Type B pancreatic cell (in vitro differentiated cells): ENCODE measurements around the gene IL16. TPM values are rescaled to one million over a fixed set of nuclear protein-coding genes. Genes with fewer than 3 reads are reported as not detected.

ENCODE experiments used
- DNase-seq: peaks from one replicate; pipeline ENCODE4 v3.0.0; 2021; ENCODE audit warnings: mixed read lengths; ENCODE audit not compliant: unreplicated experiment; ENCODE audit errors: extremely low spot score
- H3K27ac Mint-ChIP-seq: 2 replicates; pipeline ENCODE4 v1.8.0; 2021; ENCODE audit warnings: mild to moderate bottlenecking, mixed read lengths
- H3K27me3 Mint-ChIP-seq: 2 replicates; pipeline ENCODE4 v1.8.0; 2021; ENCODE audit warnings: mixed read lengths
- H3K36me3 Mint-ChIP-seq: 2 replicates; pipeline ENCODE4 v1.8.0; 2021; ENCODE audit warnings: mixed read lengths
- H3K4me1 Mint-ChIP-seq: one replicate; pipeline ENCODE4 v1.8.0; 2021; ENCODE audit warnings: mixed read lengths; ENCODE audit not compliant: unreplicated experiment
- H3K4me3 Mint-ChIP-seq: 2 replicates; pipeline ENCODE4 v1.8.0; 2021; ENCODE audit warnings: mild to moderate bottlenecking, mixed read lengths
- H3K9me3 Mint-ChIP-seq: 2 replicates; pipeline ENCODE4 v1.8.0; 2021; ENCODE audit warnings: mixed read lengths
- CTCF ChIP-seq: fragments of 200-600 bp; sonication (generic); conservative IDR thresholded peaks from 2 replicates; pipeline ENCODE4 v1.5.0; 2021; ENCODE audit warnings: antibody characterized with exemption, mild to moderate bottlenecking
- total RNA-seq: library from RNA; stranded (reverse); gene quantifications from 2 replicates; pipeline ENCODE4 v1.2.1, GENCODE V29; 2021; ENCODE audit warnings: low replicate concordance

The IL16 gene
- total RNA-seq, 1 donor from 2014 or later: 0.14 TPM

- Mint-ChIP-seq H3K4me1 (no peaks in the 10 kb centered on the region), H3K27ac (no peak overlapping the region)
- TF ChIP-seq CTCF: no peak
Measured at GRCh38 chr15:81362790-81363189, 166.1 kb downstream of the IL16 start.

GRCh38 chr15:81363276-81363675 is 166.6 kb downstream of the IL16 start:
- no peaks in the 10 kb centered on the region for H3K9me3 Mint-ChIP-seq
- H3K36me3 Mint-ChIP-seq: no peaks in the 10 kb centered on the region
- no peak overlapping the region for H3K4me3 Mint-ChIP-seq
- H3K4me1 Mint-ChIP-seq: no peaks in the 10 kb centered on the region
- H3K27ac Mint-ChIP-seq: no peak overlapping the region
- DNase-seq: no peak
- TF ChIP-seq CTCF: no peak
- peaks cover 3% of the 10 kb centered on the region for H3K27me3 Mint-ChIP-seq

More at GRCh38 chr15:81362790-81363189, 166.1 kb downstream of the IL16 start:
- Mint-ChIP-seq H3K27me3 (peaks cover 3% of the 10 kb centered on the region), H3K4me3 (no peak overlapping the region), H3K36me3 (no peaks in the 10 kb centered on the region), H3K9me3 (no peaks in the 10 kb centered on the region)
- no peak for DNase-seq

Other genes starting within 250 kb of the IL16 start
- gene MESD, start 207.1 kb upstream of the IL16 start, total RNA-seq: 30.7 and 36.6 TPM in 2 replicates
- gene TLNRD1, start 196.0 kb upstream of the IL16 start, total RNA-seq: 16.7 and 20.1 TPM in 2 replicates
- gene CFAP161, start 62.6 kb upstream of the IL16 start, total RNA-seq: 0.36 TPM in 1 of 2 replicates, not detected in the other
- 7.8 and 15.1 TPM in 2 replicates for gene STARD5, start 127.3 kb downstream of the IL16 start, total RNA-seq
- gene TMC3, start 177.3 kb downstream of the IL16 start, total RNA-seq: 0.07 and 0.10 TPM in 2 replicates